Measurements from ENCODE around the gene OR2V2.
"Not testable (repeated sequence)": the region's sequence is repeated elsewhere in the genome, so short reads cannot be mapped to it uniquely, and the experiment has no call there.

OR2V2 gene, protein sequence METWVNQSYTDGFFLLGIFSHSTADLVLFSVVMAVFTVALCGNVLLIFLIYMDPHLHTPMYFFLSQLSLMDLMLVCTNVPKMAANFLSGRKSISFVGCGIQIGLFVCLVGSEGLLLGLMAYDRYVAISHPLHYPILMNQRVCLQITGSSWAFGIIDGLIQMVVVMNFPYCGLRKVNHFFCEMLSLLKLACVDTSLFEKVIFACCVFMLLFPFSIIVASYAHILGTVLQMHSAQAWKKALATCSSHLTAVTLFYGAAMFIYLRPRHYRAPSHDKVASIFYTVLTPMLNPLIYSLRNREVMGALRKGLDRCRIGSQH

GRCh38 chr5:181146927-181147636 lies at the start of gene OR2V2:
Gene OR2V2 (plus strand): TSS chr5:181147586. CDS start chr5:181154943, 7,357 bp downstream.
- H3K4me3 ChIP-seq (replicated peaks; ENCODE audit: low read depth, low read length); DNase-seq (ENCODE audit: low read depth): not testable (repeated sequence)

DNA sequence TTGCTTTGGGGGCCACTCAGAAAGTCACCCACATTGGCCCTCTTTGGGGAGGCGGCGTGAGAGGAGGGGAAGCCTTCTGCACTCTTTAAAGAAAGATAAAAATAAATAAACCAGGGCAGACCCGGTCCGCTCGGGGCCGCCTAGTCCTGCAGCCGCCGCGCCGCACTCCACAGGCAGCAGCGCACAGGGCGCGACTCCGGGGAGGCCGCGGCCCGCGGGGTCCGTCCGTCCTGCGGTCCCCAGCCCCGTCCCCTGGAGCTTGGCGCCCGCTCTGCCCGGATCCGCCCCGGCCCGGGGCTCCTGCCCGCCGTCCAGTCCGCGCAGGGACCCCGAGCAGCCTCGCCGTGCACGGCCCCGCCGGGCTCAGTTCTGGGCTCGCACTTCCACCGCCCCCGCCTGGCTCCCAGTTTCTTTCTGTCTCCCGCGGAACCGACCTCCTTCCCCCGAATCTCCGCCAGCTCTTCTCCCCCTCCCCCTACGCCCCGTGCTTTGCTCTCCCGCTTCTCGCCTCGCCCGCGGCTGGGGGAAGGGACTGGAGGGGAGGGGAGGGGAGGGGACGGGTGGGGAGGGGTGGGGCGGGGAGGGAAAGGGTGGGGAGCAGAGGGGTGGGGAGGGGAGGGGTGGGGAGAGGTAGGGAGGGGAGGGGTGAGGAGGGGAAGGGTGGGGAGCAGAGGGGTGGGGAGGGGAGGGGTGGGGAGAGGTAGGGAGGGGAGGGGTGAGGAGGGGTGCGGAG lies 49.5 kb upstream of the OR2V2 start:
- DNase-seq (ENCODE audit: low read depth); H3K4me3 ChIP-seq (replicated peaks; ENCODE audit: low read depth, low read length): not testable (repeated sequence)

- no peak overlapping the region for H3K4me3 ChIP-seq (replicated peaks; ENCODE audit: low read depth, low read length)
- TF ChIP-seq, protein P1, sequence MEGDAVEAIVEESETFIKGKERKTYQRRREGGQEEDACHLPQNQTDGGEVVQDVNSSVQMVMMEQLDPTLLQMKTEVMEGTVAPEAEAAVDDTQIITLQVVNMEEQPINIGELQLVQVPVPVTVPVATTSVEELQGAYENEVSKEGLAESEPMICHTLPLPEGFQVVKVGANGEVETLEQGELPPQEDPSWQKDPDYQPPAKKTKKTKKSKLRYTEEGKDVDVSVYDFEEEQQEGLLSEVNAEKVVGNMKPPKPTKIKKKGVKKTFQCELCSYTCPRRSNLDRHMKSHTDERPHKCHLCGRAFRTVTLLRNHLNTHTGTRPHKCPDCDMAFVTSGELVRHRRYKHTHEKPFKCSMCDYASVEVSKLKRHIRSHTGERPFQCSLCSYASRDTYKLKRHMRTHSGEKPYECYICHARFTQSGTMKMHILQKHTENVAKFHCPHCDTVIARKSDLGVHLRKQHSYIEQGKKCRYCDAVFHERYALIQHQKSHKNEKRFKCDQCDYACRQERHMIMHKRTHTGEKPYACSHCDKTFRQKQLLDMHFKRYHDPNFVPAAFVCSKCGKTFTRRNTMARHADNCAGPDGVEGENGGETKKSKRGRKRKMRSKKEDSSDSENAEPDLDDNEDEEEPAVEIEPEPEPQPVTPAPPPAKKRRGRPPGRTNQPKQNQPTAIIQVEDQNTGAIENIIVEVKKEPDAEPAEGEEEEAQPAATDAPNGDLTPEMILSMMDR (IDR thresholded peaks at IDR 0.05; ENCODE audit: low read length, missing control alignments) = no peak
- no peak for DNase-seq (ENCODE audit: low read depth)
These were observed 48.4 kb upstream of the OR2V2 start for GRCh38 chr5:181098762-181099601.

DNA sequence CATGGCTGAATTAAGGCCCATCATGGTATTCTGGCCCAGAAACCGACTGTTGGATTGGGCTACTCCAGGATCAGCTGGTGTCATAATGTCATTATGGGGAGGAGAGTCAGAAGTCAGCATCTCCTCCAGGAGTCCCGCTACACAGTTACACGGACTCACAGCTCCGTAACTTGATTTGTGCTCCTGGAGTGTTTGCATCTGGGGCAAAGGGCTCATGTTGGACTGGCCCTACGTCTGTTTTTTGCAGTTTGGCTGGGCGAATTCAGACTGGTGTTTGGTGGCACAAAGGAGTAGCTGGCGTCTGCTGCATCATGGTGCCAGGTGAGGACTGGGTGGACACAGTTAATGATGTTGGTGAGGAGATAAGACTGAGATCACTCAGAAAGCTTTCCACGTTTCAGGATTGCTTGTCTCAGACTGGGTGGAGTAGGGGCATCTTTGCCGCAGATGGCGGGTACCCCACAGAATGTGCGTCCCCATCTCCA lies 47.7 kb upstream of the OR2V2 start:
- no peak overlapping the region for H3K4me3 ChIP-seq (replicated peaks; ENCODE audit: low read depth, low read length)
- TF ChIP-seq, protein P1 (IDR thresholded peaks at IDR 0.05; ENCODE audit: low read length, missing control alignments) = no peak
- no peak for DNase-seq (ENCODE audit: low read depth)

GRCh38 chr5:181100121-181100875 lies 47.1 kb upstream of the OR2V2 start:
- TF ChIP-seq, protein P1 (IDR thresholded peaks at IDR 0.05; ENCODE audit: low read length, missing control alignments) = no peak
- H3K4me3 ChIP-seq (replicated peaks; ENCODE audit: low read depth, low read length) = no peak overlapping the region
- DNase-seq (ENCODE audit: low read depth) = no peak

GRCh38 chr5:181101030-181101641 lies 46.2 kb upstream of the OR2V2 start:
- DNase-seq (ENCODE audit: low read depth); H3K4me3 ChIP-seq (replicated peaks; ENCODE audit: low read depth, low read length): not testable (repeated sequence)

- not testable (repeated sequence) for H3K4me3 ChIP-seq (replicated peaks; ENCODE audit: low read depth, low read length); DNase-seq (ENCODE audit: low read depth)
These were observed 45.3 kb upstream of the OR2V2 start for GRCh38 chr5:181101930-181102674.

GRCh38 chr5:181104259-181104568 lies 43.2 kb upstream of the OR2V2 start:
- not testable (repeated sequence) for DNase-seq (ENCODE audit: low read depth); H3K4me3 ChIP-seq (replicated peaks; ENCODE audit: low read depth, low read length)

DNA sequence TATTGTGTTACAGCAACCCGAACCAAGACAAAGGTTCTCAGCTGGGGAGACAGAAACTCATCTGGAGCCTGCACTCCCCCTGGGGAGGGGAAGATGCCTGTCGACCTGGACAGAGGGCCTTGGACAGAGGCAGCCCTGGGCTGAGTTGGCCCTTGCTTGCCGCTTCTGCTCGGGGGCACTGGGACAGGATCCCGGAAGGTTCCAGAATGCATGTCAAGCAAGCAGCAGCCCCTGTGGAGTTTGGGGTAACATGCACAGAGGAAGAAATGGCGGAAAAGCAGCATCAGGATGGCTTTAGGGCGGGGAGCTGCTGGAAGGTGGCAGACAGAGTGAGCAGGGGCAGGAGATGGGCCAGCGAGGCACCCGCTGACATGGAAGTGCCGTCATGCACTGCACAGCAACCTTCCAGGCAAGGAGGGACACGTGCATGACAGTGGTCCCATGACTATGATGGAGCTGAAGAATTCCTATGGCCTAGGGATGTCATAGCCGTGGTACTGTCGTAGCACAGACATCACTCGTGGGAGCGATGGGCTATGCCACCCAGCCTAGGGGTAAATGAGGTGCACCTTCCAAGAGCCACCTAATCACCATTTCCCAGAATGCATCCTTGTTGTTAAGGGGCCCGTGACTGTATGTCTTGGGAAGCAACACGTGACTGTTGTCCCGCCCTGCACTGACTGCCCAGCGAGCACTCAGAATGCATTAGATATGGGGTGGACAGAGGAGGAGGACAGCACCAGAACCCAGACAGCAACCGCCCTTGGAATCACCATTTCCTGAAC lies 42.6 kb upstream of the OR2V2 start:
- H3K4me3 ChIP-seq (replicated peaks; ENCODE audit: low read depth, low read length); DNase-seq (ENCODE audit: low read depth): not testable (repeated sequence)
